HG02943 (cell line): ENCODE results near the gene SUCLG2.
"Not testable (repeated sequence)": the region's sequence is repeated elsewhere in the genome, so short reads cannot be mapped to it uniquely, and the experiment has no call there.

ENCODE experiments used
- ATAC-seq: cut with Tn5 transposase; IDR thresholded peaks from one replicate; pipeline ENCODE4 v1.9.1; 2021; ENCODE audit warnings: mild to moderate bottlenecking, low read depth, moderate library complexity; ENCODE audit not compliant: unreplicated experiment

SUCLG2 gene

DNA sequence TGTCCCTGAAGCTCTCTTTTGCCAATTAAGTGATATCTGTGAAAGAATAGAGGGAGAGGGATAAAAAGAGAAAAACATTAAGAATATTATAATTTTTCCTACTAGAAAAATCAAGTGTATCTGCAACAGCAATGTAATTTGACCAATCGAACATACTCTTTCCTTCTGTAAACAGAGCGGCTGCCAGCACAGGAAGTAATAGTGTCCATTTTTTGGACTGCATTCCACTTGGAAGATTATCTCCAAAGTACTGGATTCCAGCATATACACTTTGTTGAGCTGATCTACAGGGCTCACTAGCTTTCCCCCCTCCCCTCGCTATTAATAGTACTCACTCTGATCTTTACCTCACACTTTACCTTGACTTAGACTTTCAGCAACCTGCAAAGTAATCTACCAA is 90.4 kb downstream of the SUCLG2 start:
- ATAC-seq: no peak

DNA sequence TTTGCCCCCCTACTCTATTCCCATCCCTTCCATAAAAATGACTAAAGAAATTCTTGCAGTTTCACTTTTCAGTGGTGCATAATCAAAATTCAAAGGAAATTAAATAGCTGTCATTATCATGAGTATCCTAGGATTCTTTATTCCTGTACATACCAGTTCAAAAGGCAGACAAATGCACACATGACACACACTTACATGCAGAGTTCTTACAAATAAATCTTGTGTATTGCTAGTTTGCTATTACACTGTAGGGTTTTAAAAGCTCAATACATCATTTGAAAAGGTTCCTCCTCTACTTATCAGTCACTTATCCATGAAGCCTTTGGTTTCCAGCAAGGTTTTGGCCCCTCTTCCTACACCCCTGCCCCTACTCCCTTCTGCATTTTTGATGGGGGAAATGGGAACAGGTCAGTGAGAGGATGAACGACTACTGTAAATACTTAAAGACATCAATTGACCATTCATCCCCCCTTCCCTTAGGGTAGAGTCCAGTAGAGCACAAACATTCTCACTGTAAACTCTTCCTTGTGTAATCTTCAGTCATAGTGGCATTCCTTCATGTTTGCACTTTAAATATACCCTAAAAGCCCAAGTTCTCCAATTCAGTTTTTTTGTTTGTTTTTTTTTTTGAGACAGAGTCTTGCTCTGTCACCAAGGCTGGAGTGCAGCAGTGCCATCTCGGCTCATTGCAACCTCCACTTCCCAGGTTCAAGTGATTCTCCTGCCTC is 92.6 kb downstream of the SUCLG2 start:
- ATAC-seq: no peak

DNA sequence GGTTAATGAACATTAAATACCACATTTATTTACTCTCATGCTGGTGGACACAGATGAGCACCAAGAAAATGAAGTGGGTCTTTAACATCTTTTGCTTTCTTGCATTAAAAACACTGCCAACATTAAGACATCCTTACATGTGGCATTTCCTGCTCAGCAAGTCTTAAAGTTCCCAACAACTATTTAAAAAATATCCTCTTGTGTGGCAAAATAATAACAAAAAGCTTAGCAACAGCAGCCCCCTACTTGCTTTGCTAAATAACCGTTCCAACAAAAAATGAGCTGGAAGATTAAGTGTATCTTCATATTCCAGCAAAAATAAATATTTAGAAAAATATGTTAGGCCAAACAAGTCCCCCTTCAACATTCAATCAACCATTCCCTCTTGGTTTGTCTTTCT is 93.1 kb downstream of the SUCLG2 start:
- no peak for ATAC-seq

DNA sequence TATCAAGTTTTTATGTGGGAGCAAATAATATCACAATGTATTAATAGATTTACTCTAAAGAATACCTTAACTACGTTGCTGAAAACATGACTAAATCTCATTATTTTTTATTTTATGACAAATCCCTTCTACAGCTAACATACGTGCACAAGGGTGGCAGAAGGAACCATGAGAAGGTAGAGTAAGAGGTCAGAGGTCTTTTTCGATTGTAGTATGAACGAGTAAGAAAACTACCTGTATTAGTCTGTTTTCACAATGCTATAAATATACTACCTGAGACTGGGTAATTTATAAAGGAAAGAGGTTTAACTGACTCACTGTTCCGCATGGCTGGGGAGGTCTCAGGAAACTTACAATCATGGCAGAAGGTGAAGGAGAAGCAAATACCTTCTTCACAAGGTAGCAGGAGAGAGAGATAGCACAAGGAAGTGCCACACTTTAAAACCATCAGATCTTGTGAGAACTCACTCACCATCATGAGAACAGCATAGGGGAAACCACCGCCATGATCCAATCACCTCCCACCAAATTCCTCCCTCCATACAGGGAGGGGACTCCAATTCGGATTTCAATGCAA is 95.3 kb downstream of the SUCLG2 start:
- no peak for ATAC-seq

DNA sequence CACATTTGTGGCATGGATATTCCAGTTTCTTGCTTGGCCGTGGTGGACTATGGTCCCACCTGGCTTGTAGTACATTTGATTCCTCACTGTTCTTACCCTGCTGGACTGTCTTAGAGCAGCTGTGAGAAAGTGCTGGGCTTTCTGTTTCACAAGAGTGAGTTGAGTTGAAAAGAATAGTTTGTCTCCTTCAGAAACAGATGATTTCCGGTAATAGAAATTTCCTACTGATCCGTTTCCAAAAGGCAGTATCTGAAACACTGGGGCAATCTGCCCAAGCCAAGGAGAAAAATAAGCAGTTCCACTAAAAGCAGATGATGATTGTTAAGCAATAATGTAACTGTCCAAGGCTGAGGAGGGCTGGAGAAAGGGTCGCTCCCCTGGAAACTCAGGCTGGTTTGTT is 96.0 kb downstream of the SUCLG2 start:
- ATAC-seq: no peak

DNA sequence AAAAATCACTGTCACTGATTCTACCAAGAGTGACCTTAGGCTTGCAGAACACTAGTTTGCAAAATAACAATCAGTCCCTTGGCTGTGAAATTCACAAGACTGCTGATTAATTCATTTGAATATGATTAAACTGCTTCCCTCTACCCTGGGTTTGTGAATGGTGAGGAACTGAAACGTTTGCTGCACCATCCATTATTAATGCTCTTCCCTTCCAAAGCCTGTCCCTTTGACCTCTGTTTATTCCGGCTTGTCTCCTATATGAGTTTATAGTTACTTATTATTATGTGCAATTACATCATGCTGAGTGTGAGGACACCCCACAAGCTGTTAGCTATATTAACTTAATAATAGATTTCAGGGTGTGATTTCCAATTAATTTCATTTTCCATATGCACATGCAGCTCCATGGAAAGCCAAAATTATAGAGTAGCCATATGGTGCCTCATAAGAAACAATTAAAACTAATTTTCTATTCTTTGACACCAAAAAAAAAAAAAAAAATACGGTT is 96.5 kb downstream of the SUCLG2 start:
- no peak for ATAC-seq

DNA sequence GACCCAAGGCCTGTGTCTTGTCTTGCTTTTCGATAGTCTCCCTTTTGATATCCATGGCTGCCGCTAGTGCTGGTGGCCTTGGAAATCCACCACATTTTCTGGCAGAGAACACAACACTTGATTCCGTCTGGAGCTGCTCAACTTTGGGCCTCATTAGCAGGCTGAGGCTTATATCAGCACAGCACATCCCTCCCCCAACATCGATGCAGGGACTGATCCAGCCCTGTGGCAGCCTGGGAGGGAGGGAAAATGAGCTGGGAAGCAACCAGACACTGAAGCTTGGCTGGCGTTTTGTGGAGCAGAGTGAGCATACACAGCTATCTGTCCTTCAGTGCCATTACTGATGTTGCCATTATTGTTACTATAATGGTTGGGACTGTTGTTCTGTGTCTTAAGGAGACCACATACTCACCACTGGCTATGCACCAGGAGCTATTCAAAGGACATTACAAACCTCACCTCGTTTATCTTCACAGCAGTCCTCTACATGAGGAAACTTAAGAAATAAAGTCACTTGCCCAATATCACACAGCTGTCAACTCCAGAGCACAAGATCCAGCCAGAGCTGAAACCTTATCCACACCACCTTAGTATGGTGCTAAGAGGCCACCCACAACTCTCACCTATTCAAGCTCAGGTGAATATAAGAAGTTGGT is 102.9 kb downstream of the SUCLG2 start:
- no peak for ATAC-seq

DNA sequence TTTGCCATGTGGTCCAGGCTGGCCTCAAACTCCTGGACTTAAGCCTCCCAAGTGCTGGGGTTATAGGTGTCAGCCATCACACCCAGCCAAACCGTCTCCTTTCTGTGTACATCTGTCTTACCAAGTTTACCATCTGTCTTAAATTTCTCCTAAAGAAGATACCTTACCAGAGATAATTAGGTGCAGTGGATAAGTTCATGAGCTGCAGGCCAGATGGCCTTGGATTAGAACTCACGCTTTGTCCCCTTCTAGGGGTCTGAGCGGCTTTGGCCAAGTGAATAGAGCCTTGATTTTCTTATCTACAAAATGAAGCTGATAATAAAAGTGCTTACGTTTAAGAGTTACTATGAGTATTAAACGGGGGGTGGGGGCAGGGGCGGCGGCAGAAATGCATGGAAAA is 103.9 kb downstream of the SUCLG2 start:
- ATAC-seq: no peak

DNA sequence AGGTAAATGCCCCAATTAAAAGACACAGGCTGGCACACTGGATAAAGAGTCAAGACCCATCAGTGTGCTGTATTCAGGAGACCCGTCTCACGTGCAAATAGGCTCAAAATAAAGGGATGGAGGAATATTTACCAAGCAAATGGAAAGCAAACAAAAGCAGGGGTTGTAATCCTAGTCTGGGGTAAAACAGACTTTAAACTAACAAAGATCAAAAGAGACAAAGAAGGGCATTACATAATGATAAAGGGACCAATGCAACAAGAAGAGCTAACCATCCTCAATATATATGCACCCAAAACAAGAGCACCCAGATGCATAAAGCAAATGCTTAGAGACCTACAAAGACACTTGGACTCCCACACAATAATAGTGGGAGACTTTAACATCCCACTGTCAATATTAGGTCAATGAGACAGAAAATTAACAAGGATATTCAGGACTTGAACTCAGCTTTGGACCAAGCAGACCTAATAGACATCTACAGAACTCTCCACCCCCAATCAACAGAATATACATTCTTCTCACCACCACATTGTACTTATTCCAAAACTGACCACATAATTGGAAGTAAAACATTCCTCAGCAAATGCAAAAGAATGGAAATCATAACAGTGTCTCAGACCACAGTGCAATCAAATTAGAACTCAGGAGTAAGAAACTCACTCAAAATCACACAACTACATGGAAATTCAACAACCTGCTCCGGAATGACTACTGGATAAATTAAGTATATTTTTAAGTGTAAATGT is 111.7 kb downstream of the SUCLG2 start:
- not testable (repeated sequence) for ATAC-seq

DNA sequence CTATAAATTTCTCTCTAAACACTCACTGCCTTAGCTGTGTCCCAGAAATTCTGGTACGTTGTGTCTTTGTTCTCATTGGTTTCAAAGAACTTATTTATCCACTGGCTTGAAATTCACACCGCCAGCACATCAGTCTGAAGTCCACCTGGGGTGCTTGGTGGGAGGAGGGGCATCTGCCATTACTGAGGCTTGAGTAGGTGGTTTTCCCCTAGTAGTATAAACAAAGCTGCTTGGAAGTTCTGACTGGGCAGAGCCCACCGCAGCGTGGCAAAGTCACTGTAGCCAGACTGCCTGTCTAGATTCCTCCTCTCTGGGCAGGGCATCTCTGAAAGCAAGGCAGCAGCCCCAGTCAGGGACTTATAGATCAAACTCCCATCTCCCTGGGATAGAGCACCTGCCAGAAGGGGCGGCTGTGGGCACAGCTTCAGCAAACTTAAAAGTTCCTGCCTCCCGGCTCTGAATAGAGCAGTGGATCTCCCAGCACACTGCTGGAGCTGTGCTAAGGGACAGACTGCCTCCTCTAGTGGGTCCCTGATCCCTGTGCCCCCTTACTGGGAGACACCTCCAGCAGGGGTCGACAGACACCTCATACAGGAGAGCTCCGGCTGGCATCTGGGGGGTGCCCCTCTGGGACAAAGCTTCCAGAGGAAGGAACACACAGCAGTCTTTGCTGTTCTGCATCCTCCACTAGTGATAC is 114.1 kb downstream of the SUCLG2 start:
- ATAC-seq: no peak

DNA sequence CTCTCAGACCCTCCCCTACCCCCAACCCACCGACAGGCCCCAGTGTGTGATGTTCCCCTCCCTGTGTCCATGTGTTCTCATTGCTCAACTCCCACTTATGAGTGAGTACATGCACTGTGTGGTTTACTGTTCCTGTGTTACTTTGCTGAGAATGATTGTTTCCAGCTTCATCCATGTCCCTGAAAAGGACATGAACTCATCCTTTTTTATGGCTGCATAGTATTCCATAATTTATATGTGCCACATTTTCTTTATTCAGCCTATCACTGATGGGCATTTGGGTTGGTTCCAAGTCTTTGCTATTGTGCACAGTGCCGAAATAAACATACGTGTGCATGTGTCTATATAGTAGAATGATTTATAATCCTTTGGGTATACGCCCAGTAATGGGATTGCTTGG is 117.2 kb downstream of the SUCLG2 start:
- ATAC-seq: not testable (repeated sequence)

DNA sequence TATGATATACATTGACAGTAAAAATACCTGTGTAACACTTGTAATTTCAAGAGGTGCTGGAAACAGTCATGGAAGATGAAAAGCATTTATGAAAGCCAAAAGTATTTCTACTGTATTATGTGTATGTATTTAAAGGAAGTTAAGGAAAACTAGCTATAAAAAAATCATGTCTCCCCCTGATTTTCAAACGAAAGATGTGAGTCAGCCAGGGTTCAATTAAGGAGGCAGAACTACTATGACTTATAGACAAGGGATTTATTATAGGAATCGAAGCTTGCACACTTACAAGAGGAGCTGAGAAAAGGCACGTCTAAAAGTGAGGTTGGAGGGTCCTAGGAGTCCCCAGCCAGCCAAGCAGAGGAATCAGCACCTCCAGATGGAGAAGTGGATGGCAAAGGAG is 119.4 kb downstream of the SUCLG2 start:
- no peak for ATAC-seq

DNA sequence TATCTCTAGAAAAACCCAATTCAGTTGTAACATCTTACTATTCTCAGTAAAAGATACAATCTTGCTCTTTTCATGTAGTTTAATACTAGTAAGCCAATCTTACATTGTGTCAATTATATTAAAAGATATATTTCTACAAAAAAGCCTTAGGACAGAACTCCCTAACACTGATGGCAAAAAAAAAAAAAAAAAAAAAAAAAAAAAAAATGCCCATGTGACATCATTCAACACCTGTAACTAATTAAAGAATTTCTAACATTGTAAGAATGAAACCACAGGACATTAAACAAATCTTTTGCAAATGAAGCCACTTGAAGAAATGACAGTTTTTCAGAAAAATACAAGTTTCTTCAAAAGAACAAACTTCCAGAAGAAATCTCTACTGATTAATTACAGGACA is 119.8 kb downstream of the SUCLG2 start:
- no peak for ATAC-seq

DNA sequence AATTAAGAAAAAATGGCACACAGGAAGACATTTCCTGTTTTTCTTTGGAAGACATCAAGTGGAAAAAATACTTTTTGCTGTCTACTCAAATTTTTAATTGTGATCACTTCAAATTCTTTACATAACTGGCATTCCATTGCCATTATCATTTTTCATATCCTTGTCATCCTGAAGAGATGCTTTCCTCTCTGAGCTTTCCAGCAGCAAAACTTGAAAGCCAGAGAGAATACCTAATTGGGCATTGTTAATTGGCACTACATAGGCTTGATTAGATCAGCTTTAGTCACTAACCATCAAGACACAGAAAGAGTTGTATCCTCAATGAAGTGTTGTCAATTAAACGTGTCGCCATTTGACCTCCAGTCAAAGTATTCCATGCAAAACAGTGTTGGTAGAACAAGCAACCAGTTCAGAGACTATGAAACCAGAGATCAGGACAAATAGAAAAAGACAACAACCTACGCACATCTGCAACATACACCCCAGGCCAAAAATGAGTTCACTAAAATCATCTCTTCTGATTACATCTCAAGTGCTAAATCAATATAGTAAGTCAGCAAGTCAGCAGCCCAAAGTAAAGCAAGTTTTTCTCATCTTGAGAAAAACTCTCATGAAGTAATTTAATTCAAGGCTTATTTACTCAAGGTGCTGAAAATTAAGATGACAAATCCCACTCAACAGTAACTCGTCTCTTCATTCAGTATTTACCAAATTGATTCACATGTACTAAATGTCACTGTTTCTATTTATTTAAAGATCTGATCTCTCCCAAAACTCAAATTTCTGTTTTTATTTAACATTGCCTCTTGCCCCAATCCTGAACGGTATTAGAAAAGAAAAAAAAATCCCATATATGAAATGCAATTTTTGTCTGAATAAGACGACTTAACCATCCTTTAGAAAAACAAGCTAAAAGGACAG is 123.0 kb downstream of the SUCLG2 start:
- no peak for ATAC-seq

DNA sequence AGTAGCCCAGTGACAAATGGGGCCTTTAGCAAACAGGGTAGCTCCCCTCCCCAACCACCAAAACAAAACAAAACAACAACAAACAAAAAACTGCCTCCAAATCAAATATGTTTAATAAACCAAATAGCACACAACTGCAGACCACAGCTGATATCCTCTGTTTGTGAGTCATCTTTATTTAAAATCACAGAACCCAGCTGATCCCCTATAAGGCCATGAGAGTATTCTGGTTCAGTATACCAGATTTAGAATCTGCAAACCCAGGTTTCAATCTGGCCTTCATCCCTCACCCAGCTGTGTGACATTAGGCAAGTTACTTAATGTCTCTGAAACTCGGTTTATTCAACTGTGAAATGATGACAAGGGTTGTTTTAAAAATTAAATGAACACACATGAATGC is 124.5 kb downstream of the SUCLG2 start:
- no peak for ATAC-seq

DNA sequence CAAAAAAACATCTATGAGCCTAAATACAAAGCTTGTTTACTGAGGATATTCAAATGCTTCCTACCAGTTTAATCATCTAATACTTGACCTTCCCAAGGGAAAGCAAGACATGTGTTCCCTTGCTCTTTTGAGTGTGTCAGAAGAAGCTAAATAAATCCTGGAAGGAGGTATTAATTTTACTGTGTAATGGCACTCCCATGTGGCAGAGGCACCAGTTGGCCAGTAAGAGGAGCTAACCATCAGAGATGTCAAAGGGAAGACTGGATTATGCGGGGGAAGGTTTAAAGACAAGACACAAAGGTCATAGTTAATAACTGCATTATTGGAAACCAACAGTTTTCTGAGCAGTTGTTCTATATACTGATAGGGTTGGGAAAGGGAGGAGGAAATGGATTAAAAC is 125.1 kb downstream of the SUCLG2 start:
- ATAC-seq: no peak

DNA sequence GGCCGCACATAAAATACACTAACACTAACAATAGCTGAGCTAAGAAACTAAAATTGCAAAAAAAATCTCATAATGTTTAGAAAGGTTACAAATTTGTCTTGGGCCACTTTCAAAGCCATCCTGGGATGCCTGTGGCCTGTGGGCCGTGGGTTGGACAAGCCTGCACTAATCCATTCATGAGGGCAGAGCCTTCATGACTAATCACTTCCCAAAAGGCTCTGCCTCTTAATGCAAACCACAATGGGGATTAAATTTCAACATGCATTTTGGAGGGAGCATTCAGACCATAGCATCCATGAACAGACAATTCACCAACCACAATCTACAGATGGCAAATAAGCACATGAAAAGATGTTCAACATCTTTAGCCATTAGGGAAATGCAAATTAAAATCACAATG is 128.2 kb downstream of the SUCLG2 start:
- no peak for ATAC-seq

DNA sequence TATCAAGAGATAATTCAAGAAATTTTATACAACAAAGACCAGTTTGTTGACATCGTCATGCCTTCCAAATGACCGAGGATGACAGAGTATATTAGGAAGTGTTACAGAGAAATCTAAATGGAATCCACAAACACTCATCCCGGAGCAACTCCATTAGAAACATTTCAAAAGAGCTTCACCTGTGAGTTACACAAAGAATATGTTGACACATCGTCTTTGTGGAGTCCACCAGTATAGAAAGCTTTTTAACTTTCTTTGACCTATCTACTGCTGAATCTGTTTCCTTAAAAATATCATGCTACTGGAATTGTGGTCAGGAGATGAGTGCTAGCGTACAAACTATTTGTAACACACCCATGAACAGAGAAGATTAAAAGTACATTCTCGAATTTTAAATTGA is 130.4 kb downstream of the SUCLG2 start:
- ATAC-seq: no peak

DNA sequence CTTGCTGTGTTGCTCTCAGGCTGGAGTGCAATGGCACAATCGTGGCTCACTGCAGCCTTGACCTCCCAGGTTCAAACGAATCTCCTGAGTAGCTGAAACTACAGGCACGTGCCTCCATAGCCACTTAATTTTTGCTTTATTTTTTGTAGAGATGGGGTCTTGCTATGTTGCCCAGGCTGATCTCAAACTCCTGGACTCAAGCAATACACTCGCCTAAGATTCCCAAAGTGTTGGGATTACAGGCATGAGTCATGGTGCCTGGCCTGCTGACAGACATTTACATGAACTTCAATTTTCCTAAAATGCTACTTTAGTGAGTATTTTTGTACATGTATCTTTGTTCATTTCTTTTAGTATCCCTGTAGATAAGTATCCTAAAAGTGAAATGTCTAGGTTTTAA is 132.3 kb downstream of the SUCLG2 start:
- ATAC-seq: no peak
